ENCODE measurements around the gene PHYHD1.

GRCh38 chr9:128906741-128907140 is 14.0 kb upstream of the PHYHD1 start:
- TF ChIP-seq CTCF (IDR thresholded peaks at IDR 0.05) (no peak), POLR2A (IDR thresholded peaks at IDR 0.05) (no peak), EP300 (IDR thresholded peaks at IDR 0.05) (no peak)

Data from tibial nerve (tissue), 4 donors.